PC-9 (cell line): Measurements from ENCODE around the gene BBS9. TPM values are rescaled to one million over a fixed set of nuclear protein-coding genes. Genes with fewer than 3 reads are reported as not detected.
A peak's percentile ranks its signal among the peaks of the same experiment; 100 is the strongest.

Experiments used
- BruUV-seq: library from RNA; stranded (reverse); fragments of 400-500 nt; replicated peaks from 2 replicates; lab custom pipeline; 2021; lab: Mats Ljungman, UMichigan
- CTCF ChIA-PET: fragments of 300-600 bp; sonication (Branson Sonifier 250); formaldehyde crosslinking; loops from one replicate; lab custom pipeline; 2022; ENCODE audit warnings: antibody characterized with exemption; lab: Charles Lee
- POLR2A ChIA-PET: fragments of 300-600 bp; sonication (Branson Sonifier 250); formaldehyde crosslinking; loops from one replicate; lab custom pipeline; 2022; ENCODE audit warnings: antibody characterized with exemption; ENCODE audit not compliant: unreplicated experiment; lab: Charles Lee
- DNase-seq, 2 experiments: peaks; one replicate each; pipeline versions ENCODE4 v3.0.0 to v3.0.0-alpha.2; 2015 to 2022; ENCODE audit warnings: mixed read lengths in 1 of 2
- H2AFZ ChIP-seq: fragments of 200-600 bp; sonication (generic); 2 replicates; pipeline ENCODE4 v1.8.1; 2017; ENCODE audit warnings: antibody characterized with exemption
- H3F3A ChIP-seq: fragments of 200-600 bp; sonication (generic); 2 replicates; pipeline ENCODE4 v1.8.1; 2017; ENCODE audit warnings: antibody characterized with exemption, mild to moderate bottlenecking, low read depth; ENCODE audit not compliant: insufficient read depth
- H3K27ac ChIP-seq: fragments of 200-600 bp; sonication (generic); 2 replicates; pipeline ENCODE4 v1.6.1; 2016; ENCODE audit warnings: mixed run types
- H3K27me3 ChIP-seq: fragments of 200-600 bp; sonication (generic); 2 replicates; pipeline ENCODE4 v1.6.1; 2016; ENCODE audit warnings: low read depth, mixed run types; ENCODE audit not compliant: insufficient read depth
- H3K36me3 ChIP-seq: fragments of 200-600 bp; sonication (generic); 2 replicates; pipeline ENCODE4 v1.6.1; 2016; ENCODE audit warnings: low read depth, mixed run types
- H3K4me1 ChIP-seq: fragments of 200-600 bp; sonication (generic); replicated peaks from 2 replicates; pipeline ENCODE4 v1.6.1; 2016; ENCODE audit warnings: mixed run types; ENCODE audit not compliant: insufficient read depth
- H3K4me2 ChIP-seq: fragments of 200-600 bp; sonication (generic); 2 replicates; pipeline ENCODE4 v1.6.1; 2017; ENCODE audit warnings: mixed run types
- H3K4me3 ChIP-seq: fragments of 200-600 bp; sonication (generic); 2 replicates; pipeline ENCODE4 v1.6.1; 2016; ENCODE audit warnings: mixed run types
- H3K79me2 ChIP-seq: fragments of 200-600 bp; sonication (generic); 2 replicates; pipeline ENCODE4 v1.6.1; 2017; ENCODE audit warnings: low read depth, mixed run types
- H3K9me2 ChIP-seq: fragments of 200-600 bp; sonication (generic); 2 replicates; pipeline ENCODE4 v1.8.1; 2017; ENCODE audit warnings: mild to moderate bottlenecking; ENCODE audit not compliant: insufficient read depth
- H3K9me3 ChIP-seq: fragments of 200-600 bp; sonication (generic); 2 replicates; pipeline ENCODE4 v1.8.1; 2016; ENCODE audit warnings: low read depth; ENCODE audit not compliant: insufficient read depth
- H4K20me1 ChIP-seq: fragments of 200-600 bp; sonication (generic); 2 replicates; pipeline ENCODE4 v1.8.1; 2017; ENCODE audit not compliant: insufficient read depth
- CTCF ChIP-seq: fragments of 200-600 bp; sonication (generic); conservative IDR thresholded peaks from 2 replicates; pipeline ENCODE4 v1.6.1; 2017; ENCODE audit warnings: mixed run types, antibody characterized with exemption, mild to moderate bottlenecking, moderate library complexity
- EZH2 ChIP-seq: fragments of 200-600 bp; sonication (generic); IDR thresholded peaks from 2 replicates; pipeline ENCODE4 v1.8.0; 2017; ENCODE audit warnings: antibody characterized with exemption, low read depth
- intact Hi-C: fragments of 100-400 bp; cut with micrococcal nuclease; formaldehyde crosslinking; loops from one replicate; pipeline ENCODE4 v1.10.0; 2022; ENCODE audit not compliant: unreplicated experiment
- total RNA-seq: library from RNA; stranded (reverse); gene quantifications from 2 replicates; pipeline ENCODE4 v1.2.3, GENCODE V29; 2021

BBS9 gene
- total RNA-seq, 1 experiment from 2014 or later, result 12.4 TPM

DNA sequence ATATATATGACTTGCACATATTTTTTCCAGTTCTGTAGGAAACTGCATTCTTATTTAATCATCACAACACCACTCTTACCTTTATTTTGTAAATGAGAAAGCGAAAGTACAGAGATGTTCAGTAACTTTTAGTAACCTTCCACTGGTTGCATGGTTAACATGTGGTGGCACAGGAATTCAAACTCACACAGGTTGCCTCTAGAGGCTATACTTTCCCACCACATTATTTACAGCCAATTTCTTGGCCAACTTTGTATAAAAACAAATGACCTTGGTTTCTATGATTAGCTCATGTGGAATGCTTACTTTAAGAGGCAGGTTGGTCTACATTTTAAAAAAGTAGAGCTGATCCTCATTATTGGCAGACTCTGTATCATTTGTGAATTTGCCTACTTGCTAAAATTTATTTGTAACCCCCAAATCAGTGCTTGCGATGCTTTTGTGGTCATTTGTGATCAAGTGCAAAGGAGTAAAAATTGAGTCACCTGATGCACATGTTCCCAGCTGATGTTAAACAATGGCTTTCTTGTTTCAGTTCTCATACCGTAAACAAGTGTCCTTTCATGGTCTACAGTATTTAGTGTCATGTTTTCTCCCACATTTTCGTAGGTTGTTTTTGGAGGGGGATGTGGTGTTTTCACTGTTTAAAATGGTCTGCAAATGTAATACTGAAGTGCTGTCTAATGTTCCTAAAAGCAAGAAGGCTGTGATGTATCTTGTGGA, 14.8 kb downstream of the BBS9 start:
- H2AFZ ChIP-seq, result no peak overlapping the region
- no peak overlapping the region for H3K4me3 ChIP-seq
- POLR2A ChIA-PET, result no interaction called here
- H3K27me3 ChIP-seq, result no peaks in the 10 kb centered on the region
- DNase-seq, result peak in 1 of 2 experiments; percentile 59
- no peaks in the 10 kb centered on the region for H3K4me1 ChIP-seq
- no peaks in the 10 kb centered on the region for H3F3A ChIP-seq
- intact Hi-C loops, result no loop called here
- H3K9me2 ChIP-seq, result no peaks in the 10 kb centered on the region
- TF ChIP-seq CTCF, result no peak
- TF ChIP-seq EZH2, result no peak
- no peaks in the 10 kb centered on the region for H3K36me3 ChIP-seq
- H4K20me1 ChIP-seq, result no peaks in the 10 kb centered on the region
- H3K27ac ChIP-seq, result no peak overlapping the region
- CTCF ChIA-PET, result no interaction called here
- no peaks in the 10 kb centered on the region for H3K9me3 ChIP-seq
- BruUV-seq, result no TSS peak
- H3K79me2 ChIP-seq, result no peaks in the 10 kb centered on the region
- H3K4me2 ChIP-seq, result no peak overlapping the region

DNA sequence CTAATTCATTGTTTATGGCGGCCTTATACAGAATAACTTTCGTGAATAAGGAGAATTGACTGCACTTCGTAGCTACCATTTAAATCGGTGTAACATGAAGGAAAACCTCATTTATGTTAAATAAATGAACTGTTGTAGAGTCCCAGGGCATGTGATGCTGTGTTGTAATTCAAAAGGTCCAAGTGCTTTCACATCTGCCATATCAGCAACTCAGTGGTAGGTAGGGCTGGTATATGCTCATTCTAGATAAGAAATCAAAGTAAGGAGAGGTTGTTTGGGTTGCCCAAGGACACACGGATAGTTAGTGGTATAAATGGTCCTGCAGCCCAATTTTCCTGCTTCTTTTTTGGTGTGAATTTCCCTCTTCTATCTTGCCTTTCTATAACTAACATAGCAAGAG, 15.8 kb downstream of the BBS9 start:
- DNase-seq, result no peak
- ChIA-PET POLR2A (no interaction called here), CTCF (no interaction called here)
- Histone ChIP-seq H3K79me2 (no peaks in the 10 kb centered on the region), H3K27me3 (no peaks in the 10 kb centered on the region), H3K9me3 (no peaks in the 10 kb centered on the region), H3K4me3 (no peak overlapping the region), H3K27ac (no peak overlapping the region), H3K9me2 (no peaks in the 10 kb centered on the region), H3K4me2 (no peak overlapping the region), H4K20me1 (no peaks in the 10 kb centered on the region), H3K4me1 (no peaks in the 10 kb centered on the region), H2AFZ (no peak overlapping the region), H3F3A (no peaks in the 10 kb centered on the region), H3K36me3 (no peaks in the 10 kb centered on the region)
- no peak for TF ChIP-seq EZH2
- TF ChIP-seq CTCF, result no peak
- intact Hi-C loops, result no loop called here
- BruUV-seq, result no TSS peak

GRCh38 chr7:33152087-33152486, 22.7 kb downstream of the BBS9 start:
- ChIA-PET CTCF (interaction anchor here (1.1 kb wide), 1 partner anchor 91 kb away, joined by 3 read pairs; no protein-coding TSS in a partner anchor), POLR2A (no interaction called here)
- TF ChIP-seq EZH2 (no peak), CTCF (no peak)
- no peak overlapping the region for H3K27ac ChIP-seq
- H4K20me1 ChIP-seq, result no peaks in the 10 kb centered on the region
- H3K9me2 ChIP-seq, result no peaks in the 10 kb centered on the region
- DNase-seq, result no peak
- no TSS peak for BruUV-seq
- H3K36me3 ChIP-seq, result no peaks in the 10 kb centered on the region
- no peak overlapping the region for H3K4me2 ChIP-seq
- H3K4me1 ChIP-seq, result no peaks in the 10 kb centered on the region
- no peak overlapping the region for H2AFZ ChIP-seq
- H3K9me3 ChIP-seq, result no peaks in the 10 kb centered on the region
- H3K27me3 ChIP-seq, result no peaks in the 10 kb centered on the region
- intact Hi-C loops, result no loop called here
- H3K4me3 ChIP-seq, result no peak overlapping the region
- H3K79me2 ChIP-seq, result no peaks in the 10 kb centered on the region
- H3F3A ChIP-seq, result no peaks in the 10 kb centered on the region
